ENCODE results near the gene IAPP.

IAPP gene

DNA sequence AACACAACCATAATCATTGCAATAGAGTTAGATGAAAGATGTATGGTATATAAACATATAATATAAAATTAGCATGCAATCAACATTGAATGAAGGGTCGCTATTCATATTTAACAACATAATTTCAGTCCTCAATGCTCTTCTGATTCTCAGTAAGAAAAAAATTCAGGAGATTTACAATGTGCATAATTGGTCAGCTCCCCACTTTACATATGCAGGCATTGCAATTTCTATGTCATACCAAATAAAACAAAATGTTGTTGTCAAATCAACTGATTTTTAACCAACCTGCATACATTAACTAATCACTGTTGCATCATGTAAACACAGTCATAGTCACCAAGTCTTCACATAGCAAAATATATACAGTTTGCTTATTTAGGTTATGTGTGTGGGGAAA, 32.8 kb upstream of the IAPP start:
- Histone ChIP-seq H3K9me2 (replicated peaks; ENCODE audit: insufficient read depth, low read length) (no peaks in the 10 kb centered on the region), H3K4me2 (ENCODE audit: low read depth, low read length) (no peak overlapping the region), H3K36me3 (replicated peaks; ENCODE audit: insufficient read depth, low read length) (no peaks in the 10 kb centered on the region), H2AFZ (ENCODE audit: low read length) (no peak overlapping the region), H3K27ac (ENCODE audit: low read length) (no peak overlapping the region), H3K9me3 (replicated peaks; ENCODE audit: insufficient read depth, low read length) (no peaks in the 10 kb centered on the region), H3K9ac (ENCODE audit: low read length) (no peak overlapping the region), H4K20me1 (ENCODE audit: insufficient read depth, low read length) (no peaks in the 10 kb centered on the region), H3K4me3 (ENCODE audit: low read length) (no peak overlapping the region), H3F3A (ENCODE audit: insufficient read depth, low read length) (no peaks in the 10 kb centered on the region), H3K79me2 (ENCODE audit: low read length) (no peaks in the 10 kb centered on the region), H3K27me3 (replicated peaks; ENCODE audit: insufficient read depth, low read length) (no peaks in the 10 kb centered on the region), H3K4me1 (ENCODE audit: low read length) (no peaks in the 10 kb centered on the region)
- no peak for DNase-seq
- TF ChIP-seq, protein P1, sequence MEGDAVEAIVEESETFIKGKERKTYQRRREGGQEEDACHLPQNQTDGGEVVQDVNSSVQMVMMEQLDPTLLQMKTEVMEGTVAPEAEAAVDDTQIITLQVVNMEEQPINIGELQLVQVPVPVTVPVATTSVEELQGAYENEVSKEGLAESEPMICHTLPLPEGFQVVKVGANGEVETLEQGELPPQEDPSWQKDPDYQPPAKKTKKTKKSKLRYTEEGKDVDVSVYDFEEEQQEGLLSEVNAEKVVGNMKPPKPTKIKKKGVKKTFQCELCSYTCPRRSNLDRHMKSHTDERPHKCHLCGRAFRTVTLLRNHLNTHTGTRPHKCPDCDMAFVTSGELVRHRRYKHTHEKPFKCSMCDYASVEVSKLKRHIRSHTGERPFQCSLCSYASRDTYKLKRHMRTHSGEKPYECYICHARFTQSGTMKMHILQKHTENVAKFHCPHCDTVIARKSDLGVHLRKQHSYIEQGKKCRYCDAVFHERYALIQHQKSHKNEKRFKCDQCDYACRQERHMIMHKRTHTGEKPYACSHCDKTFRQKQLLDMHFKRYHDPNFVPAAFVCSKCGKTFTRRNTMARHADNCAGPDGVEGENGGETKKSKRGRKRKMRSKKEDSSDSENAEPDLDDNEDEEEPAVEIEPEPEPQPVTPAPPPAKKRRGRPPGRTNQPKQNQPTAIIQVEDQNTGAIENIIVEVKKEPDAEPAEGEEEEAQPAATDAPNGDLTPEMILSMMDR (IDR thresholded peaks at IDR 0.05; ENCODE audit: low read length), result no peak
- TF ChIP-seq EZH2phosphoT487 (IDR thresholded peaks at IDR 0.05; ENCODE audit: low read length), result no peak
- no peak for TF ChIP-seq EZH2 (optimal IDR thresholded peaks at IDR 0.05; ENCODE audit: low read depth, low read length)

DNA sequence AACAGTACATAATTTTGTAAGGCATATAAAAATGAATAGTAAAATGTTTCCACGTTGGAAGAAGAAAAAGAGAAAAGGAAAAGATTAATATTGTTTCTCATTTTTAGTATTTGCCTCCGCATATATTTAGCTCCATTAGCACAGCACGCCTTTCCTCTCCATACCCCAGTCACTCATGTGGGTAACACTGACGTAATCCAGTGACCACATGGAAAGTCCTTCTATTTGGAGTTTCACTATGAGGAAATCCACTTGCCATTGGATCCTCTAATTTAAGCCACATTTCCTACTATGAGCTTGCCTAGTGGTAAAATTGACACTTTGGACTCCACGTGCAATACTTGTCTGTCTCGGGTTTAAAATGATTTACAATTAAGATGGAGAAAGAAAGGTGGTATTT, 32.3 kb upstream of the IAPP start:
- Histone ChIP-seq H3K79me2 (ENCODE audit: low read length) (no peaks in the 10 kb centered on the region), H3K4me1 (ENCODE audit: low read length) (no peaks in the 10 kb centered on the region), H3K4me2 (ENCODE audit: low read depth, low read length) (no peak overlapping the region), H3K9me2 (replicated peaks; ENCODE audit: insufficient read depth, low read length) (no peaks in the 10 kb centered on the region), H3K4me3 (ENCODE audit: low read length) (no peak overlapping the region), H3K9ac (ENCODE audit: low read length) (no peak overlapping the region), H3K9me3 (replicated peaks; ENCODE audit: insufficient read depth, low read length) (no peaks in the 10 kb centered on the region), H3K36me3 (replicated peaks; ENCODE audit: insufficient read depth, low read length) (no peaks in the 10 kb centered on the region), H3K27ac (ENCODE audit: low read length) (no peak overlapping the region), H3K27me3 (replicated peaks; ENCODE audit: insufficient read depth, low read length) (no peaks in the 10 kb centered on the region), H3F3A (ENCODE audit: insufficient read depth, low read length) (no peaks in the 10 kb centered on the region), H4K20me1 (ENCODE audit: insufficient read depth, low read length) (no peaks in the 10 kb centered on the region), H2AFZ (ENCODE audit: low read length) (no peak overlapping the region)
- TF ChIP-seq EZH2phosphoT487 (IDR thresholded peaks at IDR 0.05; ENCODE audit: low read length), result no peak
- no peak for TF ChIP-seq EZH2 (optimal IDR thresholded peaks at IDR 0.05; ENCODE audit: low read depth, low read length)
- DNase-seq, result no peak

DNA sequence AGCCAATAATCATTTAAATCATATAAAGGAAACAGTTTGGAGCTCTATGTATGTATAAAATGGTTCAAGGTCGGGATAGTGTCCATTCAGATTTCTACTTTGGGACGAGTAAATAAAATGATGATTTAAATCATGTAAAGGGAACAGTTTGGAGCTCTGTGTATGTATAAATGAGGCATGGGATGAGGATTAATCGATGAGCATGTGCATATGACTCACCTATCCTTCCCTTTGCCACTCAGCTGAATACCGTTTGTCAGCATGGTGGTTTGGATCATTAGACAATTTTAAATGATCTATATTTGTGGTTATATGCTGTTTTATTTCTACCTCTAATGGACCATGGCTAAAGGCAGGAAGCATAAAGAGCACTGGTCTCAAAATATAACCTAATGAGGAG, 30.9 kb upstream of the IAPP start:
- H3F3A ChIP-seq (ENCODE audit: insufficient read depth, low read length), result no peaks in the 10 kb centered on the region
- no peaks in the 10 kb centered on the region for H3K36me3 ChIP-seq (replicated peaks; ENCODE audit: insufficient read depth, low read length)
- no peaks in the 10 kb centered on the region for H3K9me3 ChIP-seq (replicated peaks; ENCODE audit: insufficient read depth, low read length)
- no peak for DNase-seq
- H2AFZ ChIP-seq (ENCODE audit: low read length), result no peak overlapping the region
- no peaks in the 10 kb centered on the region for H3K79me2 ChIP-seq (ENCODE audit: low read length)
- no peaks in the 10 kb centered on the region for H3K27me3 ChIP-seq (replicated peaks; ENCODE audit: insufficient read depth, low read length)
- no peak overlapping the region for H3K4me2 ChIP-seq (ENCODE audit: low read depth, low read length)
- H3K27ac ChIP-seq (ENCODE audit: low read length), result no peak overlapping the region
- no peaks in the 10 kb centered on the region for H4K20me1 ChIP-seq (ENCODE audit: insufficient read depth, low read length)
- no peaks in the 10 kb centered on the region for H3K9me2 ChIP-seq (replicated peaks; ENCODE audit: insufficient read depth, low read length)
- TF ChIP-seq, protein P1 (IDR thresholded peaks at IDR 0.05; ENCODE audit: low read length), result no peak
- TF ChIP-seq EZH2phosphoT487 (IDR thresholded peaks at IDR 0.05; ENCODE audit: low read length) (no peak), EZH2 (optimal IDR thresholded peaks at IDR 0.05; ENCODE audit: low read depth, low read length) (no peak)
- H3K9ac ChIP-seq (ENCODE audit: low read length), result no peak overlapping the region
- H3K4me3 ChIP-seq (ENCODE audit: low read length), result no peak overlapping the region
- no peaks in the 10 kb centered on the region for H3K4me1 ChIP-seq (ENCODE audit: low read length)

DNA sequence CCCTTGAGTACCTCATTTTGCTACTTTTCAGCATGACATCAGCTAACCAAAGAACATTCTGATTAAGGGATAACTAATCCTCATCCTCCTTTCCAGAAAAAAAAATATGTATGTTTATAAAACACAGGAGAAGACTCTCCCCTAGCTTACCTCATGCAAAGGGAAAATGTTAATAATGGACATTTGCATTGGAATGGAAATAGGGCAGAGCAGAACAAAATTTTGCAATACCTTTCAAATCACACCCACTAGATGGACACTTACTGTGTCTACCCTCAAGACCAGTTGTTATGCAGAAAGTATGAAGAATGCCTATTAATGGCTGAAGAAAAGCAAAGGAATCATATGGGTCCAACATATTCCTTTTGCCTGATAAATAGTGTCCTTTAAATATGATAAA, 29.1 kb upstream of the IAPP start:
- no peaks in the 10 kb centered on the region for H4K20me1 ChIP-seq (ENCODE audit: insufficient read depth, low read length)
- TF ChIP-seq EZH2phosphoT487 (IDR thresholded peaks at IDR 0.05; ENCODE audit: low read length) (no peak), EZH2 (optimal IDR thresholded peaks at IDR 0.05; ENCODE audit: low read depth, low read length) (no peak)
- TF ChIP-seq, protein P1 (IDR thresholded peaks at IDR 0.05; ENCODE audit: low read length), result no peak
- H3F3A ChIP-seq (ENCODE audit: insufficient read depth, low read length), result no peaks in the 10 kb centered on the region
- H3K27me3 ChIP-seq (replicated peaks; ENCODE audit: insufficient read depth, low read length), result no peaks in the 10 kb centered on the region
- H3K4me3 ChIP-seq (ENCODE audit: low read length), result no peak overlapping the region
- H3K9me3 ChIP-seq (replicated peaks; ENCODE audit: insufficient read depth, low read length), result no peaks in the 10 kb centered on the region
- no peak overlapping the region for H3K9ac ChIP-seq (ENCODE audit: low read length)
- no peak overlapping the region for H3K4me2 ChIP-seq (ENCODE audit: low read depth, low read length)
- no peaks in the 10 kb centered on the region for H3K36me3 ChIP-seq (replicated peaks; ENCODE audit: insufficient read depth, low read length)
- H3K9me2 ChIP-seq (replicated peaks; ENCODE audit: insufficient read depth, low read length), result no peaks in the 10 kb centered on the region
- no peak overlapping the region for H3K27ac ChIP-seq (ENCODE audit: low read length)
- no peaks in the 10 kb centered on the region for H3K79me2 ChIP-seq (ENCODE audit: low read length)
- no peak for DNase-seq
- no peaks in the 10 kb centered on the region for H3K4me1 ChIP-seq (ENCODE audit: low read length)
- H2AFZ ChIP-seq (ENCODE audit: low read length), result no peak overlapping the region
